ENCODE measurements around the gene HBA1.
A peak's percentile ranks its signal among the peaks of the same experiment; 100 is the strongest.
"Not testable (repeated sequence)": the region's sequence is repeated elsewhere in the genome, so short reads cannot be mapped to it uniquely, and the experiment has no call there.

HBA1 gene

DNA sequence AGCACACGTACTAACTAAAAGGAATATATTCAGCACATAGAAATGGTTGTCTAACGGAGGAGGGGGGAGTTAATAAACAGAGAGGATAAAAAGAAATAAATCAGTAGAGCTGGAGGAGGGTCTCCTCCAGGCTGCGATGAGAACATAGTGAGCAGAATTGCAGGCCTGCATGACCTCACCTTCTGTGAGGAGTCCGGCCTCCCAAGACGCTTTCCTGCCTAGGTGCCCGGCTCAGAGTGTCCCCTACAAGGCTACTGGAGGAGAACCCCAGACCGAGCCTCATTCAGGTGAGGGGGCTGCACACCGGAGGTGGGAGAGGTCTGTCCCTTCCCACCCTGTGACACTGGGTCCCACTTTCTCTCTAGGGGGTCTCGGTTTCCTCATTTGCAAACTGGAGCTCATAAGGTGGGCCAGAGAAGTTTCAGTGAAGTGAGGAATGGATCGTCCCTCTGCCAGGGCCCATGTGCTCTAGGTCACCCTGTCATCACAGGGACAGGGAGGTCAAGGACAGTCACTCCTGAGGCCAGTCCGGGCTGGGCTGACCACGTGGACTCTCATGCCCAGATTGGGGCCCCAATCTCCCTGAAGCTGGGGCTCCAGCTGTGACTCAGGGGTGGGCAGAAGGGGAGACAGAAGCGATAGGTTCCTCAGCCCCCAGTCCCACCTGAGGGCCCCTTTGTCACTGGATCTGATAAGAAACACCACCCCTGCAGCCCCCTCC lies 14.0 kb upstream of the HBA1 start:
- H3K27ac ChIP-seq (ENCODE audit: low read length) = no peak overlapping the region
- peaks cover 66% of the 10 kb centered on the region for H3K27me3 ChIP-seq (ENCODE audit: control insufficient read depth, insufficient read depth, low read length)
- no peak overlapping the region for H3K9ac ChIP-seq (ENCODE audit: low read length)
- H3K4me1 ChIP-seq (ENCODE audit: control insufficient read depth, low read depth, low read length) = peaks cover 10% of the 10 kb centered on the region
- no peak overlapping the region for H3K4me3 ChIP-seq (ENCODE audit: low read length)
- H3K9me3 ChIP-seq (ENCODE audit: control insufficient read depth, low read depth, low read length) = no peaks in the 10 kb centered on the region
- H3K36me3 ChIP-seq (ENCODE audit: control insufficient read depth, low read depth, low read length) = no peaks in the 10 kb centered on the region

DNA sequence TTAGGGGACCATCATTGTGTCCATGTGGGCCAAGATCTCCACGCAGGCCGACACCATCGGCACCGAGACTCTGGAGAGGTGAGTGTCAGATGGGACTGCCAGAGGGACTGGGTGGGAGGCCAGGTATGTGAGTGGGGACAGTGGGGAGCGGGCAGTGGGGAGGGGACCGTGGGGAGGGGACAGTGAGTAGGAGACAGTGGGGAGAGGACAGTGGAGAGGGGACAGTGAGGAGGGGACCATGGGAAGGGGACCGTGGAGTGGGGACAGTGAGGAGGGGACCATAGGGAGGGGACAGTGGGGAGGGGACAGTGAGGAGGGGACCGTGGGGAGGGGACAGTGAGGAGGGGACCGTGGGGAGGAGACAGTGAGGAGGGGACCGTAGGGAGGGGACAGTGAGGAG lies 13.3 kb upstream of the HBA1 start:
- not testable (repeated sequence) for H3K9me3 ChIP-seq (ENCODE audit: control insufficient read depth, low read depth, low read length); H3K4me3 ChIP-seq (ENCODE audit: low read length); H3K9ac ChIP-seq (ENCODE audit: low read length); H3K36me3 ChIP-seq (ENCODE audit: control insufficient read depth, low read depth, low read length); H3K27ac ChIP-seq (ENCODE audit: low read length)
- peaks cover 66% of the 10 kb centered on the region for H3K27me3 ChIP-seq (ENCODE audit: control insufficient read depth, insufficient read depth, low read length)
- H3K4me1 ChIP-seq (ENCODE audit: control insufficient read depth, low read depth, low read length) = peaks cover 11% of the 10 kb centered on the region

DNA sequence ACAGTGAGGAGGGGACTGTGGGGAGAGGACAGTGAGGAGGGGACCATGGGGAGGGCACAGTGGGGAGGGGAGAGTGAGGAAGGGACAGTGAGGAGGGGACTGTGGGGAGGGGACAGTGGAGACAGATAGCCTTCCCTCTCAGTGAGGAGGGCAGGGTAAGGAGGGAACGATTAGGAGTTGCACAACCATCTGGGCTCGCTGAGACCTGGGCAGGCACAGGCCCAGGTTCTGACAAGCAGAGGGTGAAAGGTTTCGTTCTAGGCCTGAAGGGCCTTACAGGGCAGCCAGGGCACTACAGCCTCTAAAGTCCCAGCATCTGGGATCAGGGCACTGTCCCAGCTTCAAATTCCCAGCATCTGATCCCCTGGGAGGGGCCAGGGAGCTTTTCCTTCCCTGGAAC lies 12.8 kb upstream of the HBA1 start:
- H3K9me3 ChIP-seq (ENCODE audit: control insufficient read depth, low read depth, low read length); H3K4me3 ChIP-seq (ENCODE audit: low read length); H3K9ac ChIP-seq (ENCODE audit: low read length); H3K36me3 ChIP-seq (ENCODE audit: control insufficient read depth, low read depth, low read length); H3K27ac ChIP-seq (ENCODE audit: low read length): not testable (repeated sequence)
- peaks cover 68% of the 10 kb centered on the region for H3K27me3 ChIP-seq (ENCODE audit: control insufficient read depth, insufficient read depth, low read length)
- H3K4me1 ChIP-seq (ENCODE audit: control insufficient read depth, low read depth, low read length) = peaks cover 11% of the 10 kb centered on the region

DNA sequence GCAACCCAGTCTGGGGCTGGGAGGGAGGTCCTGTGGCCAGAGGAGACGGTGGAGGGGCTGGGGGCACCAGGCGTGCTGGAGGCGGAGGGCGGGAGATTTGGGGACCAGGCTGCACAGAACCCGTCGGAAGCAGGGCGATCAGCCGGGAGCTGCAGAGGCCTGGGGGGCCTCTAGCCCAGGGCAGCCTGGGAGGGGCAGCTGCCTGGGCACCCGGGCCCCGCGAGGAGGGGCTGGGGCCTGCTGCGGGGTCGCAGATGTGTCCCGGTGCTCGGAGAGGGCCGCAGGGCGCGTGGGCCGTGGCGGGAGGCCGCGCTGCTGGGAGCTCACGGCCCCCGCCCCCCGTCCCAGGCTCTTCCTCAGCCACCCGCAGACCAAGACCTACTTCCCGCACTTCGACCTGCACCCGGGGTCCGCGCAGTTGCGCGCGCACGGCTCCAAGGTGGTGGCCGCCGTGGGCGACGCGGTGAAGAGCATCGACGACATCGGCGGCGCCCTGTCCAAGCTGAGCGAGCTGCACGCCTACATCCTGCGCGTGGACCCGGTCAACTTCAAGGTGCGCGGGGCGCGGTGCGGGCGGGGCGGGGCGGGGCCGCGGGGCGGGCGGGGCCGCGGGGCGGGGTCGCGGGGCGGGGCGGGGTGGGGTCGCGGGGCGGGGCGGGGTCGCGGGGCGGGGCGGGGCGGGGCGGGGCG lies 12.2 kb upstream of the HBA1 start:
- not testable (repeated sequence) for H3K27ac ChIP-seq (ENCODE audit: low read length); H3K36me3 ChIP-seq (ENCODE audit: control insufficient read depth, low read depth, low read length); H3K9me3 ChIP-seq (ENCODE audit: control insufficient read depth, low read depth, low read length); H3K9ac ChIP-seq (ENCODE audit: low read length); H3K4me3 ChIP-seq (ENCODE audit: low read length)
- H3K4me1 ChIP-seq (ENCODE audit: control insufficient read depth, low read depth, low read length) = peaks cover 11% of the 10 kb centered on the region
- peaks cover 70% of the 10 kb centered on the region for H3K27me3 ChIP-seq (ENCODE audit: control insufficient read depth, insufficient read depth, low read length)

DNA sequence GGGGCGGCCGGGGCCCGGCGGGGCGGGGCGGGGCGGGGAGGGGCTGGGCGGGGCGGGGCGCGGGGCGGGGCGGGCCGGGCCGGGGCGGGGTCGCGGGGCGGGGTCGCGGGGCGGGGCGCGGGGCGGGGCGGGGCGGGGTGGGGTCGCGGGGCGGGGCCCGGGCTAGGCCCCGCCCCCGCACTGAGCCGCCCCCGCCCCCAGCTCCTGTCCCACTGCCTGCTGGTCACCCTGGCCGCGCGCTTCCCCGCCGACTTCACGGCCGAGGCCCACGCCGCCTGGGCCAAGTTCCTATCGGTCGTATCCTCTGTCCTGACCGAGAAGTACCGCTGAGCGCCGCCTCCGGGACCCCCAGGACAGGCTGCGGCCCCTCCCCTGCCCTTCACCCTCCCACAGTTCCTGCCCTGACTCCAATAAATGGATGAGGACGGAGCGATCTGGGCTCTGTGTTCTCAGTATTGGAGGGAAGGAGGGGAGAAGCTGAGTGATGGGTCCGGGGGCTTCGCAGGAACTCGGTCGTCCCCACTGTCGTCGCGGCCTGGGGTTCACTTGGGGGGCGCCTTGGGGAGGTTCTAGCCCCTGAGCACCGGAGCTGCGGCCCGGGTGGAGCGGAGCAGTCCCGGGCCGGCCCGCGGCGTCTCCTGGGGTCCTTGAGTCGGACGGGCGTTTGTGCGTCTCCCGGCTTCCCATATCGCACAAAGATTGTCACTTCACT lies 11.5 kb upstream of the HBA1 start:
- Histone ChIP-seq H3K9me3 (ENCODE audit: control insufficient read depth, low read depth, low read length) (no peaks in the 10 kb centered on the region), H3K36me3 (ENCODE audit: control insufficient read depth, low read depth, low read length) (no peaks in the 10 kb centered on the region), H3K4me3 (ENCODE audit: low read length) (peak overlapping the region; percentile 51), H3K9ac (ENCODE audit: low read length) (no peak overlapping the region), H3K27ac (ENCODE audit: low read length) (no peak overlapping the region), H3K4me1 (ENCODE audit: control insufficient read depth, low read depth, low read length) (peaks cover 11% of the 10 kb centered on the region), H3K27me3 (ENCODE audit: control insufficient read depth, insufficient read depth, low read length) (peaks cover 72% of the 10 kb centered on the region)

DNA sequence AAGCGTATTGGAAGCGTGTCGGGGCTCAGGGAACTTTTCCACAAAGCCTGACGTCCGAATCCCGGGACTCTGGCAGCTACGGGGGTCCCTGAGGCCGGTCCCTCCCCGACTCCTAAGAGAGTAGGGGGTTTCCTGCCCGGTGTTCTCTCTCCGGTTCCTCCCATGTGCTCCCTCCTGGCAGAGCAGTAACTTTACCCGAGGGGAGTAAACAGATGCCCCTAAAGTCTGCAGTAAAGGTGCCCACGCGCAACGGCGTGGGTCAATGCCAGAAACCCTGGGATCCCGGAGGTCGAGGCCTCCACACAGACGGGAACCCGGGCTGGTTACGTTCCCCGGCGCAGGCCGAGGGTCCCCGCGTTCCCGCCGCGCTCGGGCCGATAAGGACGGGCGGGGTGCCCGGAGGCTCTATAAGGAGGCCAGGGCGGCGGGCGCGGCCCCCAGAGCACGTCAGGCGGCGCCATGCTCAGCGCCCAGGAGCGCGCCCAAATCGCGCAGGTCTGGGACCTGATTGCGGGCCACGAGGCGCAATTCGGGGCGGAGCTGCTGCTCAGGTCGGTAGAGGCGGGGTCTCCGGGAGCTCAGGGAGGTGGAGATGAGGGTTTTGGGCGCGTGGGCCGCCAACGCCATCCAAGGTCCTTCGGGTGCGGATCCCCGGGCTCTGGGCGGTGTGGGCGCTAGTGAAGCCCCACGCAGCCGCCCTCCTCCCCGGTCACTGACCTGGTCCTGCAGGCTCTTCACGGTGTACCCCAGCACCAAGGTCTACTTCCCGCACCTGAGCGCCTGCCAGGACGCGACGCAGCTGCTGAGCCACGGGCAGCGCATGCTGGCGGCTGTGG lies 10.7 kb upstream of the HBA1 start, which contains the start of gene HBM:
Gene HBM, plus strand, starts transcription at position 440 of the 836 bp plus-strand sequence. Its CDS starts 20 bp downstream, at position 460.
- H3K4me3 ChIP-seq (ENCODE audit: low read length) = peak within 1 kb of the TSS; percentile 51
- H3K4me1 ChIP-seq (ENCODE audit: control insufficient read depth, low read depth, low read length) = peaks cover 11% of the 10 kb centered on the region
- peaks cover 80% of the 10 kb centered on the region for H3K27me3 ChIP-seq (ENCODE audit: control insufficient read depth, insufficient read depth, low read length)

DNA sequence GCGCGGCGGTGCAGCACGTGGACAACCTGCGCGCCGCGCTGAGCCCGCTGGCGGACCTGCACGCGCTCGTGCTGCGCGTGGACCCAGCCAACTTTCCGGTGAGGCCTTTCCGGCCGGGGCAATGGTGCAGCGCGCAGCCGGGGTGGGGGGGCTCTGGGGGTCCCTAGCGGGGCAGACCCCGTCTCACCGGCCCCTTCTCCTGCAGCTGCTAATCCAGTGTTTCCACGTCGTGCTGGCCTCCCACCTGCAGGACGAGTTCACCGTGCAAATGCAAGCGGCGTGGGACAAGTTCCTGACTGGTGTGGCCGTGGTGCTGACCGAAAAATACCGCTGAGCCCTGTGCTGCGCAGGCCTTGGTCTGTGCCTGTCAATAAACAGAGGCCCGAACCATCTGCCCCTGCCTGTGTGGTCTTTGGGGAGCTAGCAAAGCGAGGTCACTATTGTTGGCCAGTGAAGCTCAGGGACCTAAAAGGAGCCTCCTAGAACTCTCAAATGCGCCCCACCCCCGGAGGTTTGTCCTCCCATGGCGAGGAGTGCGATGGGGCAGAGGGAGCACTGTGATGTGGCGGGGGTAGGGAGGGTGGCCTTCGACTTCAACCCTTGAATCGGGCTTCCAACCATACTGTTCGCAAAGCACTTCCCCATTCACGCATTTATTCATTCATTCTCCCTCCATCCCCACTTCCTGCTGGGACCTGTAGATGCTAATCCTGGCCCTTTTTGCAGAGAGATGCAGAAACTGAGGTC lies 9.9 kb upstream of the HBA1 start:
- no peak overlapping the region for H3K27ac ChIP-seq (ENCODE audit: low read length)
- peaks cover 87% of the 10 kb centered on the region for H3K27me3 ChIP-seq (ENCODE audit: control insufficient read depth, insufficient read depth, low read length)
- no peak overlapping the region for H3K9ac ChIP-seq (ENCODE audit: low read length)
- no peaks in the 10 kb centered on the region for H3K36me3 ChIP-seq (ENCODE audit: control insufficient read depth, low read depth, low read length)
- H3K4me1 ChIP-seq (ENCODE audit: control insufficient read depth, low read depth, low read length) = peaks cover 11% of the 10 kb centered on the region
- no peaks in the 10 kb centered on the region for H3K9me3 ChIP-seq (ENCODE audit: control insufficient read depth, low read depth, low read length)
- no peak overlapping the region for H3K4me3 ChIP-seq (ENCODE audit: low read length)

More for the DNA sequence above, 10.7 kb upstream of the HBA1 start, which contains the start of gene HBM:
- H3K36me3 ChIP-seq (ENCODE audit: control insufficient read depth, low read depth, low read length) = no peaks in the 10 kb centered on the region
- H3K9me3 ChIP-seq (ENCODE audit: control insufficient read depth, low read depth, low read length) = no peaks in the 10 kb centered on the region
- H3K9ac ChIP-seq (ENCODE audit: low read length) = no peak within 1 kb of the TSS
- H3K27ac ChIP-seq (ENCODE audit: low read length) = no peak within 1 kb of the TSS

DNA sequence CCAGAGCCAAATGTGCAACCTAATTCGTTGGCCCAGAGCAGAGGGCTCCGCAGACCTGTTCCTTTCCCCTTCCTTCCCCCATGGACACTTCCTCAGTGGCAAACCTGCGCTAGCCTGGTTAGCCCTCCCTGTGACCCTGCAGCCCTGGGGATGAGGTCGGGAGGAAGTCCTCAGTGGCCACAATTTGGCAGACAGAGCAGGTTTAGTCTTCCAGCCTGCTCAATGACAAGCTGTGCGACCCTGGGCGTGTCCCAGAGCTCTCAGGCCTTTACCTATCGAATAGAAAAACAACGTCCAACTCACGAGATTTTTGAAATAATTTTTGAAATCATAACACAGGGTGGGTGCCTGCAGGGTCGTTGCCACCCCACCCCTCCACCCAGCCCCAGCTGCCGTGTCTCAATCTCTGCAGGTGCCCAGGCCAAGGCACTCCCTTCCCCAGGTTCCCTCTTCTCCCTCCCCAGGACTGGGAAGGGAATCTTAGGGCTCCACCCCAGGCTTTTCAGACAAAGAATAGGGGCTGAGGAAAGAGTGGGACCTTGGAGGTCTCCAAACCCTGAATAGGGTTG lies 9.3 kb upstream of the HBA1 start:
- Histone ChIP-seq H3K36me3 (ENCODE audit: control insufficient read depth, low read depth, low read length) (no peaks in the 10 kb centered on the region), H3K27me3 (ENCODE audit: control insufficient read depth, insufficient read depth, low read length) (peaks cover 89% of the 10 kb centered on the region), H3K9ac (ENCODE audit: low read length) (no peak overlapping the region), H3K27ac (ENCODE audit: low read length) (no peak overlapping the region), H3K4me1 (ENCODE audit: control insufficient read depth, low read depth, low read length) (peaks cover 11% of the 10 kb centered on the region), H3K9me3 (ENCODE audit: control insufficient read depth, low read depth, low read length) (no peaks in the 10 kb centered on the region), H3K4me3 (ENCODE audit: low read length) (no peak overlapping the region)

DNA sequence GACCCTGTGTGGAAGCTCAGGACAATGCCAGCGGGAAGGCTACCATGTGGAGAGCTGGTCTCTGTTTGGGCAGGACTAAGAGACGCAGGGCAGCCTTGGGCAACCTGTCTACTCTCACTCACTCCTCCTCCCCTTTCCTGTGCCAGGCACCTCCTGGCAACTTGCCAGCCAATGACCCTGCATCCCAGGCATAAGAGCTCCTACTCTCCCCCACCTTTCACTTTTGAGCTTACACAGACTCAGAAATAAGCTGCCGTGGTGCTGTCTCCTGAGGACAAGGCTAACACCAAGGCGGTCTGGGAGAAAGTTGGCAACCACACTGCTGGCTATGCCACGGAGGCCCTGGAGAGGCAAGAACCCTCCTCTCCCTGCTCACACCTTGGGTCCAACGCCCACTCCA lies 8.1 kb upstream of the HBA1 start:
- peaks cover 83% of the 10 kb centered on the region for H3K27me3 ChIP-seq (ENCODE audit: control insufficient read depth, insufficient read depth, low read length)
- no peak overlapping the region for H3K27ac ChIP-seq (ENCODE audit: low read length)
- no peaks in the 10 kb centered on the region for H3K36me3 ChIP-seq (ENCODE audit: control insufficient read depth, low read depth, low read length)
- no peak overlapping the region for H3K4me3 ChIP-seq (ENCODE audit: low read length)
- no peaks in the 10 kb centered on the region for H3K9me3 ChIP-seq (ENCODE audit: control insufficient read depth, low read depth, low read length)
- H3K4me1 ChIP-seq (ENCODE audit: control insufficient read depth, low read depth, low read length) = peaks cover 11% of the 10 kb centered on the region
- H3K9ac ChIP-seq (ENCODE audit: low read length) = no peak overlapping the region

DNA sequence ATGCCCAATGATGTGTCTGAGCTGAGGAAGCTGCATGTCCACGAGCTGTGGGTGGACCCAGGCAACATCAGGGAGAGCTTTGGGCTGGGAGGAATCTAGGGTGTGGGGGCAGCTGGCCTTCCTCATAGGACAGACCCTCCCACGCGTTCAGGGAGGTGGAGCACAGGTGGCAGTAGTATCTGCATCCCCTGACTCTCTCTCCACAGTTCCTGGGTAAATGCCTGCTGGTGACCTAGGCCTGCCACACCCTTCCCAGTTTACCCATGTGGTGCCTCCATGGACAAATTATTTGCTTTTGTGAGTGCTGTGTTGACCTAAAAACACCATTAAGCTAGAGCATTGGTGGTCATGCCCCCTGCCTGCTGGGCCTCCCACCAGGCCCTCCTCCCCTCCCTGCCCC lies 7.5 kb upstream of the HBA1 start:
- H3K9ac ChIP-seq (ENCODE audit: low read length) = no peak overlapping the region
- H3K4me3 ChIP-seq (ENCODE audit: low read length) = no peak overlapping the region
- no peaks in the 10 kb centered on the region for H3K9me3 ChIP-seq (ENCODE audit: control insufficient read depth, low read depth, low read length)
- peaks cover 11% of the 10 kb centered on the region for H3K4me1 ChIP-seq (ENCODE audit: control insufficient read depth, low read depth, low read length)
- peaks cover 84% of the 10 kb centered on the region for H3K27me3 ChIP-seq (ENCODE audit: control insufficient read depth, insufficient read depth, low read length)
- H3K36me3 ChIP-seq (ENCODE audit: control insufficient read depth, low read depth, low read length) = no peaks in the 10 kb centered on the region
- no peak overlapping the region for H3K27ac ChIP-seq (ENCODE audit: low read length)
